ENCODE data around the gene EML2. TPM values are rescaled to one million over a fixed set of nuclear protein-coding genes. Genes with fewer than 3 reads are reported as not detected.
A peak's percentile ranks its signal among the peaks of the same experiment; 100 is the strongest.

Gene EML2
- total and polyA plus RNA-seq, 7 experiments from 2014 or later, result 11.3 to 128 (median 58.0) TPM

GRCh38 chr19:45567609-45568008 is 71.6 kb downstream of the EML2 start:
- DNase-seq (no peak), ATAC-seq (no peak)
- no peaks in the 10 kb centered on the region for H3K36me3 ChIP-seq (ENCODE audit: control insufficient read depth in 2 of 3, insufficient read depth in 3 of 3, low read length in 3 of 3)
- CTCF ChIA-PET, result interaction anchor here (1.1 kb wide), 1 partner anchor 10 kb away, joined by 3 read pairs; no protein-coding TSS in a partner anchor
- peak overlapping the region in 5 of 9 donors; percentile 8 to 81 (median 59) for H3K27ac Mint-ChIP-seq
- H3K4me1 ChIP-seq (ENCODE audit: control insufficient read depth in 2 of 2, insufficient read depth in 2 of 2, low read length in 2 of 2), result peaks cover 0 to 23% of the 10 kb centered on the region in 2 donors
- peaks cover 0 to 8% (median 0%) of the 10 kb centered on the region in 5 donors for H3K36me3 Mint-ChIP-seq
- no peaks in the 10 kb centered on the region for H3K9me3 Mint-ChIP-seq
- H3K27me3 Mint-ChIP-seq, result no peaks in the 10 kb centered on the region
- intact Hi-C loops (cut with micrococcal nuclease), result no loop called here
- H3K4me3 ChIP-seq (ENCODE audit: low read length), result no peak overlapping the region
- H3K27me3 ChIP-seq (ENCODE audit: control insufficient read depth in 2 of 2, insufficient read depth in 2 of 2, low read length in 2 of 2), result no peaks in the 10 kb centered on the region
- POLR2A ChIA-PET, result interaction anchor here (0.7 kb wide), 1 partner anchor 118 kb away, joined by 3 read pairs; no protein-coding TSS in a partner anchor
- peaks cover 14 to 42% (median 29%) of the 10 kb centered on the region in 7 donors for H3K4me1 Mint-ChIP-seq
- H3K4me3 Mint-ChIP-seq, result no peak overlapping the region
- no peaks in the 10 kb centered on the region for H3K9me3 ChIP-seq (ENCODE audit: control insufficient read depth in 2 of 3, low read length in 3 of 3)
- no peak overlapping the region for H3K27ac ChIP-seq (ENCODE audit: low read depth, low read length)

- CTCF ChIA-PET, result no interaction called here
- Mint-ChIP-seq H3K4me1 (peaks cover 14 to 56% (median 40%) of the 10 kb centered on the region in 7 donors), H3K27ac (peak overlapping the region; percentile 5 to 97 (median 94)), H3K27me3 (no peaks in the 10 kb centered on the region), H3K9me3 (no peaks in the 10 kb centered on the region), H3K36me3 (no peaks in the 10 kb centered on the region), H3K4me3 (peak overlapping the region in 9 of 10 donors; percentile 42 to 81 (median 73))
- intact Hi-C loops (cut with micrococcal nuclease), result loop anchor here in 1 of 2 donors (1.0 kb wide), 1 partner anchor 20 kb away; the partner anchor contains the start of gene OPA3
- peak overlapping the region; percentile 70 for H3K27ac ChIP-seq (ENCODE audit: low read depth, low read length)
- H3K36me3 ChIP-seq (ENCODE audit: control insufficient read depth in 2 of 3, insufficient read depth in 3 of 3, low read length in 3 of 3), result no peaks in the 10 kb centered on the region
- POLR2A ChIA-PET, result interaction anchor here (0.7 kb wide), 1 partner anchor 16 kb away, joined by 4 read pairs; no protein-coding TSS in a partner anchor
- ATAC-seq, result peak; percentile 24
- H3K4me1 ChIP-seq (ENCODE audit: control insufficient read depth in 2 of 2, insufficient read depth in 2 of 2, low read length in 2 of 2), result peaks cover 0 to 30% of the 10 kb centered on the region in 2 donors
- H3K27me3 ChIP-seq (ENCODE audit: control insufficient read depth in 2 of 2, insufficient read depth in 2 of 2, low read length in 2 of 2), result no peaks in the 10 kb centered on the region
- DNase-seq, result peak in 1 of 9 donors; percentile 12
- peak overlapping the region; percentile 17 for H3K4me3 ChIP-seq (ENCODE audit: low read length)
- no peaks in the 10 kb centered on the region for H3K9me3 ChIP-seq (ENCODE audit: control insufficient read depth in 2 of 3, low read length in 3 of 3)
Measured at GRCh38 chr19:45564131-45564780, 74.9 kb downstream of the EML2 start.

- Histone ChIP-seq H3K36me3 (ENCODE audit: control insufficient read depth in 2 of 3, insufficient read depth in 3 of 3, low read length in 3 of 3) (peaks cover 0 to 4% (median 0%) of the 10 kb centered on the region in 3 experiments), H3K9me3 (ENCODE audit: control insufficient read depth in 2 of 3, low read length in 3 of 3) (no peaks in the 10 kb centered on the region), H3K27me3 (ENCODE audit: control insufficient read depth in 2 of 2, insufficient read depth in 2 of 2, low read length in 2 of 2) (no peaks in the 10 kb centered on the region), H3K27ac (ENCODE audit: low read depth, low read length) (no peak overlapping the region), H3K4me3 (ENCODE audit: low read length) (no peak overlapping the region), H3K4me1 (ENCODE audit: control insufficient read depth in 2 of 2, insufficient read depth in 2 of 2, low read length in 2 of 2) (peaks cover 0 to 44% of the 10 kb centered on the region in 2 donors)
- POLR2A ChIA-PET, result interaction anchor here (0.6 kb wide), 1 partner anchor 25 kb away, joined by 3 read pairs; no protein-coding TSS in a partner anchor
- no peaks in the 10 kb centered on the region for H3K9me3 Mint-ChIP-seq
- DNase-seq, result no peak
- ATAC-seq, result no peak
- peak overlapping the region in 2 of 10 donors; percentile 61 to 70 for H3K4me3 Mint-ChIP-seq
- no peaks in the 10 kb centered on the region for H3K36me3 Mint-ChIP-seq
- H3K27me3 Mint-ChIP-seq, result no peaks in the 10 kb centered on the region
- H3K27ac Mint-ChIP-seq, result peak overlapping the region in 6 of 9 donors; percentile 50 to 93 (median 78)
- CTCF ChIA-PET, result no interaction called here
- peaks cover 26 to 61% (median 44%) of the 10 kb centered on the region in 7 donors for H3K4me1 Mint-ChIP-seq
- intact Hi-C loops (cut with micrococcal nuclease), result no loop called here
Measured at GRCh38 chr19:45560686-45561085, 78.5 kb downstream of the EML2 start.

GRCh38 chr19:45560038-45560437 is 79.2 kb downstream of the EML2 start:
- H3K36me3 Mint-ChIP-seq, result no peaks in the 10 kb centered on the region
- no peak for ATAC-seq
- H3K4me1 Mint-ChIP-seq, result peaks cover 26 to 61% (median 44%) of the 10 kb centered on the region in 7 donors
- Histone ChIP-seq H3K9me3 (ENCODE audit: control insufficient read depth in 2 of 3, low read length in 3 of 3) (no peaks in the 10 kb centered on the region), H3K36me3 (ENCODE audit: control insufficient read depth in 2 of 3, insufficient read depth in 3 of 3, low read length in 3 of 3) (peaks cover 0 to 4% (median 0%) of the 10 kb centered on the region in 3 experiments), H3K4me1 (ENCODE audit: control insufficient read depth in 2 of 2, insufficient read depth in 2 of 2, low read length in 2 of 2) (peaks cover 0 to 44% of the 10 kb centered on the region in 2 donors), H3K27ac (ENCODE audit: low read depth, low read length) (no peak overlapping the region), H3K4me3 (ENCODE audit: low read length) (no peak overlapping the region), H3K27me3 (ENCODE audit: control insufficient read depth in 2 of 2, insufficient read depth in 2 of 2, low read length in 2 of 2) (no peaks in the 10 kb centered on the region)
- DNase-seq, result no peak
- no peaks in the 10 kb centered on the region for H3K9me3 Mint-ChIP-seq
- intact Hi-C loops (cut with micrococcal nuclease), result no loop called here
- H3K27ac Mint-ChIP-seq, result peak overlapping the region in 6 of 9 donors; percentile 27 to 84 (median 46)
- POLR2A ChIA-PET, result no interaction called here
- H3K4me3 Mint-ChIP-seq, result peak overlapping the region in 1 of 10 donors; percentile 25
- CTCF ChIA-PET, result no interaction called here
- no peaks in the 10 kb centered on the region for H3K27me3 Mint-ChIP-seq

Small RNAs within 50 kb of the gene (microRNA-seq; reads per million reads assigned to microRNA genes)
- gene MIR330 (ENCODE audit: borderline microRNAs expressed) (63.2 reads per million, percentile 49 among the genes with 10 or more reads in this experiment), gene MIR642A (ENCODE audit: borderline microRNAs expressed) (not detected), gene MIR642B (ENCODE audit: borderline microRNAs expressed) (not detected)

Other genes with a start within 250 kb of the EML2 start
- 10 to 100 TPM in 3 of 5 experiments, 1 to 10 TPM in 2; 2.9 to 24.4 (median 11.1) TPM for gene PPP1R13L, start 234.3 kb downstream of the EML2 start, total RNA-seq
- gene PPP1R13L, start 234.3 kb downstream of the EML2 start, polyA plus RNA-seq, result under 1 TPM; 0.56 to 0.61 TPM
- 1 to 10 TPM in 4 of 5 experiments, under 1 TPM in 1; 0.45 to 8.2 (median 4.7) TPM for gene POLR1G, start 232.8 kb downstream of the EML2 start, total RNA-seq
- gene POLR1G, start 232.8 kb downstream of the EML2 start, polyA plus RNA-seq, result 1 to 10 TPM; 5.1 to 5.4 TPM
- 10 to 100 TPM; 45.1 to 88.2 (median 53.4) TPM for gene ERCC1, start 215.5 kb downstream of the EML2 start, total RNA-seq
- 10 to 100 TPM; 31.7 to 32.7 TPM for gene ERCC1, start 215.5 kb downstream of the EML2 start, polyA plus RNA-seq
- gene FOSB, start 171.4 kb downstream of the EML2 start, total RNA-seq, result 1,000 to 10,000 TPM in 1 of 5 experiments, 100 to 1,000 TPM in 1, 10 to 100 TPM in 2, 1 to 10 TPM in 1; 2.1 to 1,925 (median 22.8) TPM
- 1 to 10 TPM; 3.0 to 5.3 TPM for gene FOSB, start 171.4 kb downstream of the EML2 start, polyA plus RNA-seq
- gene RTN2, start 142.3 kb downstream of the EML2 start, total RNA-seq, result 1 to 10 TPM in 4 of 5 experiments, under 1 TPM in 1; 0.86 to 3.1 (median 2.4) TPM
- gene RTN2, start 142.3 kb downstream of the EML2 start, polyA plus RNA-seq, result under 1 TPM; 0.30 to 0.37 TPM
- gene PPM1N, start 141.0 kb downstream of the EML2 start, total RNA-seq, result 1 to 10 TPM; 1.3 to 8.5 (median 7.8) TPM
- gene PPM1N, start 141.0 kb downstream of the EML2 start, polyA plus RNA-seq, result 1 to 10 TPM; 2.8 to 4.0 TPM
- 100 to 1,000 TPM in 2 of 5 experiments, 10 to 100 TPM in 3; 71.3 to 206 (median 82.6) TPM for gene VASP, start 131.9 kb downstream of the EML2 start, total RNA-seq
- gene VASP, start 131.9 kb downstream of the EML2 start, polyA plus RNA-seq, result 10 to 100 TPM; 27.0 to 39.7 TPM
- 10 to 100 TPM in 1 of 5 experiments, 1 to 10 TPM in 4; 7.8 to 14.3 (median 9.0) TPM for gene OPA3, start 54.6 kb downstream of the EML2 start, total RNA-seq
- 10 to 100 TPM in 1 of 2 donors, 1 to 10 TPM in 1; 9.2 to 26.1 TPM for gene OPA3, start 54.6 kb downstream of the EML2 start, polyA plus RNA-seq
- gene GPR4, start 37.2 kb downstream of the EML2 start, total RNA-seq, result not detected
- gene GPR4, start 37.2 kb downstream of the EML2 start, polyA plus RNA-seq, result not detected
- 1 to 10 TPM; 4.6 to 7.4 (median 6.0) TPM for gene GIPR, start 28.8 kb upstream of the EML2 start, total RNA-seq
- gene GIPR, start 28.8 kb upstream of the EML2 start, polyA plus RNA-seq, result under 1 TPM in 1 of 2 donors, not detected in 1; 0.15 TPM
- 100 to 1,000 TPM; 301 to 537 (median 405) TPM for gene SNRPD2, start 52.6 kb upstream of the EML2 start, total RNA-seq
- gene SNRPD2, start 52.6 kb upstream of the EML2 start, polyA plus RNA-seq, result 1,000 to 10,000 TPM; 1,209 to 1,262 TPM
- gene QPCTL, start 53.3 kb upstream of the EML2 start, total RNA-seq, result 1 to 10 TPM; 6.1 to 8.9 (median 7.9) TPM
- gene QPCTL, start 53.3 kb upstream of the EML2 start, polyA plus RNA-seq, result 1 to 10 TPM; 1.2 to 1.9 TPM
- gene FBXO46, start 91.5 kb upstream of the EML2 start, total RNA-seq, result 10 to 100 TPM; 21.2 to 52.9 (median 36.6) TPM
- 10 to 100 TPM; 11.1 to 17.5 TPM for gene FBXO46, start 91.5 kb upstream of the EML2 start, polyA plus RNA-seq
- gene MEIOSIN, start 94.0 kb upstream of the EML2 start, total RNA-seq, result not detected
- gene MEIOSIN, start 94.0 kb upstream of the EML2 start, polyA plus RNA-seq, result not detected
- gene SIX5, start 129.9 kb upstream of the EML2 start, total RNA-seq, result 1 to 10 TPM in 4 of 5 experiments, under 1 TPM in 1; 0.92 to 2.3 (median 1.1) TPM
- gene SIX5, start 129.9 kb upstream of the EML2 start, polyA plus RNA-seq, result under 1 TPM; 0.15 to 0.17 TPM
- 10 to 100 TPM; 15.0 to 33.9 (median 25.2) TPM for gene DMPK, start 143.1 kb upstream of the EML2 start, total RNA-seq
- 1 to 10 TPM in 1 of 2 donors, under 1 TPM in 1; 0.20 to 1.8 TPM for gene DMPK, start 143.1 kb upstream of the EML2 start, polyA plus RNA-seq
- 10 to 100 TPM; 18.7 to 43.2 (median 35.4) TPM for gene DMWD, start 153.4 kb upstream of the EML2 start, total RNA-seq
- 1 to 10 TPM; 3.7 to 7.2 TPM for gene DMWD, start 153.4 kb upstream of the EML2 start, polyA plus RNA-seq
- under 1 TPM; 0.20 to 0.78 (median 0.56) TPM for gene RSPH6A, start 175.9 kb upstream of the EML2 start, total RNA-seq
- gene RSPH6A, start 175.9 kb upstream of the EML2 start, polyA plus RNA-seq, result not detected
- gene SYMPK, start 223.8 kb upstream of the EML2 start, total RNA-seq, result 100 to 1,000 TPM in 1 of 5 experiments, 10 to 100 TPM in 4; 81.3 to 110 (median 96.4) TPM
- gene SYMPK, start 223.8 kb upstream of the EML2 start, polyA plus RNA-seq, result 10 to 100 TPM in 1 of 2 donors, 1 to 10 TPM in 1; 9.9 to 22.7 TPM
- not detected for gene FOXA3, start 224.9 kb upstream of the EML2 start, total RNA-seq
- gene FOXA3, start 224.9 kb upstream of the EML2 start, polyA plus RNA-seq, result not detected
- gene IRF2BP1, start 246.7 kb upstream of the EML2 start, total RNA-seq, result 10 to 100 TPM; 16.4 to 38.7 (median 26.5) TPM
- gene IRF2BP1, start 246.7 kb upstream of the EML2 start, polyA plus RNA-seq, result 10 to 100 TPM in 1 of 2 donors, 1 to 10 TPM in 1; 6.2 to 11.6 TPM

Data from naive thymus-derived CD4-positive, alpha-beta T cell (primary cell).